BE2C (cell line): ENCODE data around the gene ZNF783.

Experiments used
- DNase-seq: peaks from one replicate; pipeline ENCODE4 v3.0.0-alpha.2; 2020
- H3K27me3 ChIP-seq: fragments of 250-450 bp; sonication (Bioruptor Pico); 2 replicates; pipeline ENCODE4 v1.5.1; 2020; ENCODE audit warnings: mild to moderate bottlenecking
- H3K36me3 ChIP-seq: fragments of 250-450 bp; sonication (Bioruptor Pico); 2 replicates; pipeline ENCODE4 v1.5.1; 2020; ENCODE audit warnings: mild to moderate bottlenecking
- H3K4me1 ChIP-seq: fragments of 250-450 bp; sonication (Bioruptor Pico); 2 replicates; pipeline ENCODE4 v1.5.1; 2020
- H3K4me3 ChIP-seq: 2 replicates; pipeline ENCODE4 v1.5.1; 2011; ENCODE audit warnings: low read depth, low read length
- H3K9me3 ChIP-seq: fragments of 250-450 bp; sonication (Bioruptor Pico); 2 replicates; pipeline ENCODE4 v1.5.1; 2020
- CTCF ChIP-seq: IDR thresholded peaks from 2 replicates; pipeline ENCODE4 v1.5.1; 2012; ENCODE audit warnings: mild to moderate bottlenecking, low read depth, low read length

Gene ZNF783

GRCh38 chr7:149307775-149308501 lies 45.9 kb downstream of the ZNF783 start:
- no peaks in the 10 kb centered on the region for H3K27me3 ChIP-seq
- no peaks in the 10 kb centered on the region for H3K9me3 ChIP-seq
- no peak for DNase-seq
- no peaks in the 10 kb centered on the region for H3K36me3 ChIP-seq
- H3K4me3 ChIP-seq = no peak overlapping the region
- no peak for TF ChIP-seq CTCF
- H3K4me1 ChIP-seq = no peaks in the 10 kb centered on the region

- TF ChIP-seq CTCF = peak; percentile 77
- no peaks in the 10 kb centered on the region for H3K4me1 ChIP-seq
- H3K9me3 ChIP-seq = no peaks in the 10 kb centered on the region
- H3K27me3 ChIP-seq = peaks cover 4% of the 10 kb centered on the region
- no peak overlapping the region for H3K4me3 ChIP-seq
- peak; percentile 47 for DNase-seq
- H3K36me3 ChIP-seq = no peaks in the 10 kb centered on the region
These were observed 48.3 kb downstream of the ZNF783 start for GRCh38 chr7:149310113-149310836.

GRCh38 chr7:149310990-149311573 lies 49.1 kb downstream of the ZNF783 start:
- no peak for TF ChIP-seq CTCF
- no peaks in the 10 kb centered on the region for H3K4me1 ChIP-seq

GRCh38 chr7:149313981-149314380 lies 52.0 kb downstream of the ZNF783 start:
- Histone ChIP-seq H3K27me3 (peaks cover 8% of the 10 kb centered on the region), H3K36me3 (no peaks in the 10 kb centered on the region), H3K4me1 (no peaks in the 10 kb centered on the region), H3K9me3 (no peaks in the 10 kb centered on the region), H3K4me3 (no peak overlapping the region)
- no peak for TF ChIP-seq CTCF
- no peak for DNase-seq

More at GRCh38 chr7:149310990-149311573, 49.1 kb downstream of the ZNF783 start:
- DNase-seq = no peak
- no peaks in the 10 kb centered on the region for H3K36me3 ChIP-seq
- H3K9me3 ChIP-seq = no peaks in the 10 kb centered on the region
- H3K27me3 ChIP-seq = peaks cover 4% of the 10 kb centered on the region
- no peak overlapping the region for H3K4me3 ChIP-seq

GRCh38 chr7:149316606-149317005 lies 54.6 kb downstream of the ZNF783 start:
- no peak for DNase-seq
- no peaks in the 10 kb centered on the region for H3K4me1 ChIP-seq
- no peak for TF ChIP-seq CTCF
- H3K9me3 ChIP-seq = no peaks in the 10 kb centered on the region
- H3K36me3 ChIP-seq = no peaks in the 10 kb centered on the region
- peaks cover 19% of the 10 kb centered on the region for H3K27me3 ChIP-seq
- no peak overlapping the region for H3K4me3 ChIP-seq
